Ovary (tissue), 9 donors: ENCODE measurements around the gene ZHX3. TPM values are rescaled to one million over a fixed set of nuclear protein-coding genes. Genes with fewer than 3 reads are reported as not detected.

Experiments used
- DNase-seq, 5 donors: peaks; one replicate each; pipeline ENCODE4 v3.0.0-alpha.2; 2019 to 2020
- H3K27ac ChIP-seq, 2 donors: fragments of 200-600 bp; one replicate each; pipeline versions ENCODE4 v1.5.1 to v1.8.0; 2019 to 2022
- H3K27me3 ChIP-seq: fragments of 200-600 bp; one replicate; pipeline ENCODE4 v1.8.0; 2022
- H3K36me3 ChIP-seq: fragments of 200-600 bp; sonication (generic); one replicate; pipeline ENCODE4 v1.5.1; 2019
- H3K4me1 ChIP-seq: one replicate; pipeline ENCODE4 v1.8.1; 2013; ENCODE audit warnings: mild to moderate bottlenecking, moderate library complexity; ENCODE audit not compliant: insufficient read depth
- H3K4me3 ChIP-seq: fragments of 200-600 bp; sonication (generic); one replicate; pipeline ENCODE4 v1.5.1; 2017
- H3K9me3 ChIP-seq, 2 donors: fragments of 200-600 bp in 1 of 2; sonication (generic) in 1 of 2; one replicate each; pipeline versions ENCODE4 v1.5.1 to v1.8.1; 2013 to 2019; ENCODE audit warnings: mild to moderate bottlenecking in 1 of 2, moderate library complexity in 1 of 2
- CTCF ChIP-seq, 3 donors: fragments of 450-650 bp in 2 of 3; fragments of 200-600 bp in 1 of 3; IDR thresholded peaks; one replicate each; pipeline versions ENCODE4 v1.5.1 to v1.8.0; 2016 to 2022; ENCODE audit warnings: antibody characterized with exemption in 3 of 3, mild to moderate bottlenecking in 1 of 3
- EP300 ChIP-seq: sonication (generic); formaldehyde crosslinking; IDR thresholded peaks from one replicate; pipeline ENCODE4 v1.6.1; 2017; ENCODE audit warnings: antibody characterized with exemption
- POLR2A ChIP-seq: fragments of 450-650 bp; IDR thresholded peaks from one replicate; pipeline ENCODE4 v1.6.1; 2017; ENCODE audit warnings: antibody characterized with exemption, mild to moderate bottlenecking, moderate library complexity
- WGBS, 3 donors: extraction: QIAGEN DNeasy Blood & Tissue Kit in 1 of 3; methylation state at CpG; one replicate each; pipeline versions ENCODE4 v1.1.5 to v1.1.7; 2013 to 2017; 5-methylcytosine and 5-hydroxymethylcytosine counted together
- intact Hi-C, 4 donors: fragments of 100-400 bp; cut with DNase I; formaldehyde crosslinking; loops; one replicate each; pipeline versions ENCODE4 v1.11.0 to v1.15.1; 2022 to 2023
- polyA plus RNA-seq, 2 donors: library from polyadenylated mRNA; stranded (reverse); fragments of 200-250 nt in 1 of 2; fragments of 350-450 nt in 1 of 2; fragmentation: Illumina TruSeq in 1 of 2; extraction: RNeasy Lipid Tissue Mini Kit (QIAGEN cat#74804) in 1 of 2; gene quantifications; one replicate each; pipeline ENCODE4 v1.2.3, GENCODE V29; 2013 to 2014
- total RNA-seq, 7 donors: library from RNA; depleted of rRNA in 2 of 7; stranded (reverse); fragments of >200 nt in 2 of 7; fragmentation: NEBNext Ultra II Directional in 3 of 7; extraction: Animal tissue kit (Norgen Biotek cat#: 25700) in 3 of 7; gene quantifications; one replicate each; pipeline versions ENCODE4 v1.1.0 to v1.2.4, GENCODE V29; 2016 to 2023
- donor health status: DM: no; HTN: no; CAD: no; lungs with moderate emphysema.
- donor health status: DM: no; HTN: no; CAD: no.
- donor health status: Bipolar disorder and iron deficiency.
- donor health status: DM: yes; HTN: yes; CAD: no.
- donor health status: DM: no; HTN: no; CAD: no.
- donor health status: DM: yes; HTN: yes; CAD: no.

ZHX3 gene
- total and polyA plus RNA-seq, 9 donors = 17.5 to 72.0 (median 39.6) TPM

GRCh38 chr20:41327178-41327577 is 9.6 kb upstream of the ZHX3 start:
- WGBS, 3 donors = 86 to 92% (median 91%) methylated on average over 5 of the region's 5 CpGs
- TF ChIP-seq POLR2A = no peak
- no peak for TF ChIP-seq CTCF (IDR thresholded peaks at IDR 0.05)
- TF ChIP-seq EP300 = no peak
- intact Hi-C loops = no loop called here

GRCh38 chr20:41320976-41321375 is 3.4 kb upstream of the ZHX3 start:
- Histone ChIP-seq H3K27ac (no peak overlapping the region), H3K4me3 (no peak overlapping the region), H3K27me3 (no peaks in the 10 kb centered on the region), H3K4me1 (peaks cover 1% of the 10 kb centered on the region), H3K9me3 (no peaks in the 10 kb centered on the region), H3K36me3 (no peaks in the 10 kb centered on the region)
- DNase-seq = no peak
- TF ChIP-seq POLR2A (no peak), CTCF (IDR thresholded peaks at IDR 0.05) (no peak), EP300 (no peak)
- intact Hi-C loops = no loop called here
- WGBS, 3 donors = 90 to 94% (median 92%) methylated on average over 1 of the region's 1 CpG

More at GRCh38 chr20:41327178-41327577, 9.6 kb upstream of the ZHX3 start:
- H3K4me1 ChIP-seq = peaks cover 4% of the 10 kb centered on the region
- H3K9me3 ChIP-seq = no peaks in the 10 kb centered on the region
- no peaks in the 10 kb centered on the region for H3K36me3 ChIP-seq
- H3K27me3 ChIP-seq = no peaks in the 10 kb centered on the region
- no peak overlapping the region for H3K27ac ChIP-seq
- no peak for DNase-seq
- H3K4me3 ChIP-seq = no peak overlapping the region

GRCh38 chr20:41320441-41320840 is 2.9 kb upstream of the ZHX3 start:
- Histone ChIP-seq H3K36me3 (no peaks in the 10 kb centered on the region), H3K9me3 (no peaks in the 10 kb centered on the region), H3K4me1 (peaks cover 1% of the 10 kb centered on the region), H3K27me3 (no peaks in the 10 kb centered on the region), H3K4me3 (no peak overlapping the region), H3K27ac (no peak overlapping the region)
- intact Hi-C loops = no loop called here
- DNase-seq = no peak
- TF ChIP-seq CTCF (IDR thresholded peaks at IDR 0.05) (no peak), EP300 (no peak), POLR2A (no peak)

GRCh38 chr20:41318271-41318649 is 729 bp upstream of the ZHX3 start:
- Histone ChIP-seq H3K27ac (peak overlapping the region in 1 of 2 donors; percentile 74), H3K36me3 (no peaks in the 10 kb centered on the region), H3K4me1 (peaks cover 8% of the 10 kb centered on the region), H3K27me3 (no peaks in the 10 kb centered on the region), H3K9me3 (no peaks in the 10 kb centered on the region), H3K4me3 (peak overlapping the region; percentile 85)
- 41 to 56% (median 52%) methylated on average over 5 of the region's 5 CpGs for WGBS, 3 donors
- intact Hi-C loops = loop anchor here in 2 of 4 donors (5.0 to 10.0 kb wide), 2 partner anchors 63 to 71 kb away; no protein-coding TSS in a partner anchor
- TF ChIP-seq EP300 = no peak
- TF ChIP-seq CTCF (IDR thresholded peaks at IDR 0.05) = no peak
- TF ChIP-seq POLR2A = no peak
- DNase-seq = no peak
